DOHH2 (cell line): Measurements from ENCODE around the gene ITK.

Source experiments
- EZH2phosphoT487 ChIP-seq: fragments of 200-600 bp; sonication (generic); IDR thresholded peaks from 2 replicates; pipeline ENCODE4 v1.6.1; 2017; ENCODE audit warnings: borderline replicate concordance, mild to moderate bottlenecking, antibody characterized with exemption, low read length, moderate library complexity, mixed read lengths
- TF ChIP-seq, protein P1 (sequence below): fragments of 200-600 bp; sonication (generic); IDR thresholded peaks from one replicate; pipeline ENCODE4 v1.5.1; 2014; ENCODE audit warnings: antibody characterized with exemption, mild to moderate bottlenecking, low read depth, low read length; ENCODE audit not compliant: poor library complexity, severe bottlenecking

DNA sequence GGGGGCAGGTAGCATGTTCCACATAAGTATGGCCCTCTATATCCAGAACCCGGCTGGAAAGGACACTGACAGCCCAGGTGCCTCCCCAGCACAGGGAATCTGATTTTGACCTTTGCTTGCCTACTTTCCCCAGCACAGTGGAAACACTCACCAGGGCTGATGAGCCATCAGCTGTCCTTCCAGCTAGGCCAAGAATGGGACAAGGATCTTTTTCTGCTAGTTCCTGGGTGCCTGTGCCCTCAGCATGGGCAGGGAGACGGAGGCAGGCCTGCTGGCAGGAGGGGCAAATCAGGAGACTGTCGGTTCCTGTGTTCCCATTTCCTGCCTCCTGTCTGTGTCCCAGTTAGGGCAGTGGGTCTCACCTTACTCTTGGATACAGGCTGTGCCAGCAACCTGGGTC is 86.4 kb downstream of the ITK start:
- TF ChIP-seq, protein P1, sequence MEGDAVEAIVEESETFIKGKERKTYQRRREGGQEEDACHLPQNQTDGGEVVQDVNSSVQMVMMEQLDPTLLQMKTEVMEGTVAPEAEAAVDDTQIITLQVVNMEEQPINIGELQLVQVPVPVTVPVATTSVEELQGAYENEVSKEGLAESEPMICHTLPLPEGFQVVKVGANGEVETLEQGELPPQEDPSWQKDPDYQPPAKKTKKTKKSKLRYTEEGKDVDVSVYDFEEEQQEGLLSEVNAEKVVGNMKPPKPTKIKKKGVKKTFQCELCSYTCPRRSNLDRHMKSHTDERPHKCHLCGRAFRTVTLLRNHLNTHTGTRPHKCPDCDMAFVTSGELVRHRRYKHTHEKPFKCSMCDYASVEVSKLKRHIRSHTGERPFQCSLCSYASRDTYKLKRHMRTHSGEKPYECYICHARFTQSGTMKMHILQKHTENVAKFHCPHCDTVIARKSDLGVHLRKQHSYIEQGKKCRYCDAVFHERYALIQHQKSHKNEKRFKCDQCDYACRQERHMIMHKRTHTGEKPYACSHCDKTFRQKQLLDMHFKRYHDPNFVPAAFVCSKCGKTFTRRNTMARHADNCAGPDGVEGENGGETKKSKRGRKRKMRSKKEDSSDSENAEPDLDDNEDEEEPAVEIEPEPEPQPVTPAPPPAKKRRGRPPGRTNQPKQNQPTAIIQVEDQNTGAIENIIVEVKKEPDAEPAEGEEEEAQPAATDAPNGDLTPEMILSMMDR = no peak
- no peak for TF ChIP-seq EZH2phosphoT487
